Sigmoid colon (tissue), 3 donors: ENCODE measurements around the gene PIP4K2A.

ENCODE experiments used
- POLR2A ChIP-seq, 2 donors: fragments of 450-650 bp; IDR thresholded peaks; one replicate each; pipeline ENCODE4 v1.6.1; 2016; ENCODE audit warnings: antibody characterized with exemption in 2 of 2, mild to moderate bottlenecking in 2 of 2, moderate library complexity in 2 of 2
- TF ChIP-seq, protein P1 (sequence below), 4 experiments: fragments of 450-650 bp in 3 of 4; fragments of 200-600 bp in 1 of 4; IDR thresholded peaks; one replicate each; pipeline ENCODE4 v1.5.1; 2016 to 2019; ENCODE audit warnings: antibody characterized with exemption in 4 of 4, mild to moderate bottlenecking in 3 of 4, moderate library complexity in 2 of 4

DNA sequence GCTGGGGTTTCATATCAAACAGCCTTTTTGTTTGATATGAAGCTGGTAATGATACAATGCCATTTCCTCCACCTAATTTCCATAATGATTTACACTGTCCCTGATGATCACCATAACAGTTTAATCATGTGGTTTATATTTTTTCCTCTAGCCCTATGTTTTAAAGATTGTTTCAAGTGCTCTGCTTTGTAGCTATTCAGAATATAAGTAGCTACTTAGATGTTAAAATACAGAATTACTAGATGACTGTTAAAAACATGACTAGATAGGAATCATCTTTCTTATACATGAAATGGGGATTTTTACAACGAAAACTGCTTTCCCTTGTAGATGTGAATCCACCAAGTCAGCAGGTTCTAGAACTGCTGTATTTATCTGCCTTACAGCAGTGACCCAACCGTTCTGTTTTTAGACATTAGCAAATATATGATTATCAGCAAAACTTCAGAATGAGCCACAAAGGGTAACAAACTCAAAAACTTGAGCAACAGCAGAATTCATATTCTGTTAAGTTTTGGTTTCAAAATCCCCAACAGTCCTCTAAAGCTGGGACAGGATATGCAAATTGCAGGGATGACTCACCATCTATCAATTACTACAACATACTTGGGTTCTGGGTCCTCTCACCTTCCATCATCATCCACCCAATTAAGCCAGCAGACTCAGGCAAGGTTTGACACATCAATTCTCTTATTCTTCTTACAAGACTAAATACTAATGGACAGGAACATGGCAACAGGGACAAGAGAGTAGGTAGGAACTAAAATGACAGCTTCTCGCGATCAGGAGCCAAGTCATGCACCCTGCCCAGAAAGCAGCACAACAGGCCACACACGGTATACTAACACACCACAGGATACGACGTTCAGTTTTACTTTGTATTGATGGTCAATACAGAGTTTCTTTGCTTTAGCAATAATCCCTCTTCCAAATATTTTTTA, 83.9 kb downstream of the PIP4K2A start:
- TF ChIP-seq, protein P1, sequence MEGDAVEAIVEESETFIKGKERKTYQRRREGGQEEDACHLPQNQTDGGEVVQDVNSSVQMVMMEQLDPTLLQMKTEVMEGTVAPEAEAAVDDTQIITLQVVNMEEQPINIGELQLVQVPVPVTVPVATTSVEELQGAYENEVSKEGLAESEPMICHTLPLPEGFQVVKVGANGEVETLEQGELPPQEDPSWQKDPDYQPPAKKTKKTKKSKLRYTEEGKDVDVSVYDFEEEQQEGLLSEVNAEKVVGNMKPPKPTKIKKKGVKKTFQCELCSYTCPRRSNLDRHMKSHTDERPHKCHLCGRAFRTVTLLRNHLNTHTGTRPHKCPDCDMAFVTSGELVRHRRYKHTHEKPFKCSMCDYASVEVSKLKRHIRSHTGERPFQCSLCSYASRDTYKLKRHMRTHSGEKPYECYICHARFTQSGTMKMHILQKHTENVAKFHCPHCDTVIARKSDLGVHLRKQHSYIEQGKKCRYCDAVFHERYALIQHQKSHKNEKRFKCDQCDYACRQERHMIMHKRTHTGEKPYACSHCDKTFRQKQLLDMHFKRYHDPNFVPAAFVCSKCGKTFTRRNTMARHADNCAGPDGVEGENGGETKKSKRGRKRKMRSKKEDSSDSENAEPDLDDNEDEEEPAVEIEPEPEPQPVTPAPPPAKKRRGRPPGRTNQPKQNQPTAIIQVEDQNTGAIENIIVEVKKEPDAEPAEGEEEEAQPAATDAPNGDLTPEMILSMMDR (IDR thresholded peaks at IDR 0.05), result no peak
- TF ChIP-seq POLR2A (IDR thresholded peaks at IDR 0.05), result no peak
